Keratinocyte (primary cell): ENCODE measurements around the gene JMJD1C. TPM values are rescaled to one million over a fixed set of nuclear protein-coding genes. Genes with fewer than 3 reads are reported as not detected.

ENCODE experiments used
- DNase-seq: peaks from one replicate; pipeline ENCODE4 v3.0.0-alpha.2; 2011; ENCODE audit warnings: low read depth, missing footprints, low spot score
- FAIRE-seq: peaks from 2 replicates; lab custom pipeline; 2011; peaks lifted over from hg19 to GRCh38; lab: Jason Lieb, UNC
- H2AFZ ChIP-seq: 2 replicates; pipeline ENCODE4 v1.6.0; 2012; ENCODE audit warnings: low read length, control low read depth, inconsistent platforms; ENCODE audit not compliant: control insufficient read depth
- H3K27ac ChIP-seq: 2 replicates; pipeline ENCODE4 v1.5.1; 2011; ENCODE audit warnings: low read length; ENCODE audit not compliant: control insufficient read depth, insufficient read depth
- H3K27me3 ChIP-seq: 3 replicates; pipeline ENCODE4 v1.6.0; 2011; ENCODE audit warnings: low read length; ENCODE audit not compliant: control insufficient read depth, insufficient read depth; ENCODE audit errors: extremely low read depth
- H3K36me3 ChIP-seq, 2 experiments: 2 replicates in 1 of 2; 3 replicates in 1 of 2; pipeline ENCODE4 v1.5.1; 2011; ENCODE audit warnings: low read length in 2 of 2, mild to moderate bottlenecking in 1 of 2; ENCODE audit not compliant: control insufficient read depth in 2 of 2, insufficient read depth in 2 of 2; ENCODE audit errors: extremely low read depth in 1 of 2
- H3K4me1 ChIP-seq: 3 replicates; pipeline ENCODE4 v1.5.1; 2011; ENCODE audit warnings: low read length; ENCODE audit not compliant: control insufficient read depth, insufficient read depth; ENCODE audit errors: extremely low read depth
- H3K4me2 ChIP-seq: 3 replicates; pipeline ENCODE4 v1.6.0; 2011; ENCODE audit warnings: low read depth, low read length; ENCODE audit not compliant: control insufficient read depth, insufficient read depth; ENCODE audit errors: extremely low read depth
- H3K4me3 ChIP-seq, 3 experiments: fragments of 200-600 bp in 1 of 3; sonication (generic) in 1 of 3; 2 replicates in 2 of 3; 3 replicates in 1 of 3; pipeline ENCODE4 v1.5.1; 2011 to 2016; ENCODE audit warnings: low read length in 3 of 3, mild to moderate bottlenecking in 3 of 3, control low read depth in 2 of 3, inconsistent platforms in 1 of 3, low read depth in 1 of 3, mixed read lengths in 1 of 3, mixed run types in 1 of 3, moderate library complexity in 1 of 3; ENCODE audit not compliant: control insufficient read depth in 2 of 3, insufficient read depth in 2 of 3; ENCODE audit errors: extremely low read depth in 1 of 3
- H3K79me2 ChIP-seq: 2 replicates; pipeline ENCODE4 v1.6.0; 2012; ENCODE audit warnings: low read length; ENCODE audit not compliant: control insufficient read depth, insufficient read depth
- H3K9ac ChIP-seq: 3 replicates; pipeline ENCODE4 v1.6.0; 2011; ENCODE audit warnings: low read length; ENCODE audit not compliant: control insufficient read depth, insufficient read depth; ENCODE audit errors: extremely low read depth
- H3K9me1 ChIP-seq: 3 replicates; pipeline ENCODE4 v1.6.0; 2011; ENCODE audit warnings: low read length; ENCODE audit not compliant: control insufficient read depth, insufficient read depth; ENCODE audit errors: extremely low read depth
- H3K9me3 ChIP-seq: 2 replicates; pipeline ENCODE4 v1.5.1; 2012; ENCODE audit warnings: low read depth, low read length; ENCODE audit not compliant: control insufficient read depth
- H4K20me1 ChIP-seq: 3 replicates; pipeline ENCODE4 v1.6.0; 2011; ENCODE audit warnings: low read length; ENCODE audit not compliant: control insufficient read depth, insufficient read depth; ENCODE audit errors: extremely low read depth
- EZH2 ChIP-seq: IDR thresholded peaks from one replicate; pipeline ENCODE4 v1.6.1; 2012; ENCODE audit warnings: inconsistent platforms, mild to moderate bottlenecking, low read length, moderate library complexity
- dilution Hi-C: fragments of 300-500 bp; cut with MboI; formaldehyde crosslinking; loops from one replicate; pipeline ENCODE4 v1.7.0; 2020; ENCODE audit warnings: low sequenced_read_pairs; ENCODE audit not compliant: extremely low pct_ligation_motif_present
- polyA plus RNA-seq, 5 experiments: library from polyadenylated mRNA; depleted of rRNA in 3 of 5; stranded (reverse) in 3 of 5; stranded (forward) in 1 of 5; unstranded in 1 of 5; fragments of >200 nt; gene quantifications; 1 replicate in 1 of 5; 2 replicates in 3 of 5; 3 replicates in 1 of 5; pipeline versions ENCODE4 v1.2.1 to v1.2.3, GENCODE V29; 2011 to 2012; ENCODE audit warnings: missing spikeins in 2 of 5, low read depth in 1 of 5, low replicate concordance in 1 of 5
- TF ChIP-seq, protein P1 (sequence below), 3 experiments: IDR thresholded peaks in 1 of 3; conservative IDR thresholded peaks in 1 of 3; optimal IDR thresholded peaks in 1 of 3; 2 replicates in 2 of 3; 3 replicates in 1 of 3; pipeline versions ENCODE3 to v1.5.1; 2011; ENCODE audit warnings: low read length in 3 of 3, mild to moderate bottlenecking in 3 of 3, moderate library complexity in 2 of 3, control low read depth in 1 of 3, inconsistent platforms in 1 of 3; ENCODE audit not compliant: insufficient read depth in 2 of 3; ENCODE audit errors: extremely low read depth in 1 of 3

The JMJD1C gene
- polyA plus RNA-seq, 1 donor (not counting 4 experiments of a cell fraction or from before 2014, with no cell fraction given) = 38.2 TPM

DNA sequence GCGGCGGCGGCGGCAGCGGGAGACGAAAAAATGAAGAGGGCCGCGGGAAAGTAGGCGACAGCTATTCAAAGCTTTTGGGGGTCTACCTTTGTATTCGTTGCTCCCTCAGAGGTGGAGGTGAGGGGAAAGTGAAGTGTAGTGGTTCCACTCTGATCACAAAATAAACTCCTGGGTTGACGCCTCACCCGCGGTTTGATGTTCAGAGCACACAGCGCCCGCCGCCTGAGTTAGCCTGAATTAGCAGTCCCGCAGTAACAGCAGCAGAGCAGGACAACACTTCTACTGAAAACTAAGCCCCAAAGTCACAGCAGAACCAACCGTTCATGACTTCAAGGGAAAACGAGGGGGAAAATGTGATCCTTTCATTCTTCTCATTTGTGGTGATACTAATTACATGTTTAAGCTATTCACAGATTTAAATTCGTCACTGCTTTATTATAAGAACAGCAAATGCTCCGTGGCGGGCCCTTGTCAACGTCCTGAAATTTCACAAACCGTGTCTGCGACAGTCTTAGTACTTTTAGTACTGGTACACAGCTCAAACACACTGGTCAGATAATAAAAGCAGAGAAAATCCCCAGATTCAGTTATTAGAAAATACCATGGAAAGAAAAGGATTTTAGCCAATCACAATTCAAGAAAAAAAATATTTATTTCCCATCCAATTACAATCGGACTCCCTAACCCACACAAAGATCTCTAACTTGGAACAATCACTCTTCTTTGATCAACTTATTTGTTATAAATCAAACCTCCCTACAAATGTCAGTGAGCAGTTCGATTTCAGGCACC lies 563 bp upstream of the JMJD1C start:
- dilution Hi-C loops = no loop called here
- peak overlapping the region; percentile 94 for H3K9ac ChIP-seq
- no peaks in the 10 kb centered on the region for H3K36me3 ChIP-seq
- peak overlapping the region; percentile 78 for H3K27ac ChIP-seq
- no peaks in the 10 kb centered on the region for H3K27me3 ChIP-seq
- DNase-seq = no peak
- TF ChIP-seq, protein P1, sequence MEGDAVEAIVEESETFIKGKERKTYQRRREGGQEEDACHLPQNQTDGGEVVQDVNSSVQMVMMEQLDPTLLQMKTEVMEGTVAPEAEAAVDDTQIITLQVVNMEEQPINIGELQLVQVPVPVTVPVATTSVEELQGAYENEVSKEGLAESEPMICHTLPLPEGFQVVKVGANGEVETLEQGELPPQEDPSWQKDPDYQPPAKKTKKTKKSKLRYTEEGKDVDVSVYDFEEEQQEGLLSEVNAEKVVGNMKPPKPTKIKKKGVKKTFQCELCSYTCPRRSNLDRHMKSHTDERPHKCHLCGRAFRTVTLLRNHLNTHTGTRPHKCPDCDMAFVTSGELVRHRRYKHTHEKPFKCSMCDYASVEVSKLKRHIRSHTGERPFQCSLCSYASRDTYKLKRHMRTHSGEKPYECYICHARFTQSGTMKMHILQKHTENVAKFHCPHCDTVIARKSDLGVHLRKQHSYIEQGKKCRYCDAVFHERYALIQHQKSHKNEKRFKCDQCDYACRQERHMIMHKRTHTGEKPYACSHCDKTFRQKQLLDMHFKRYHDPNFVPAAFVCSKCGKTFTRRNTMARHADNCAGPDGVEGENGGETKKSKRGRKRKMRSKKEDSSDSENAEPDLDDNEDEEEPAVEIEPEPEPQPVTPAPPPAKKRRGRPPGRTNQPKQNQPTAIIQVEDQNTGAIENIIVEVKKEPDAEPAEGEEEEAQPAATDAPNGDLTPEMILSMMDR (optimal IDR thresholded peaks at IDR 0.05 in 1 of 3, IDR thresholded peaks at IDR 0.05 in 1 of 3, conservative IDR thresholded peaks at IDR 0.05 in 1 of 3; ENCODE audit: extremely low read depth in 1 of 3, insufficient read depth in 2 of 3, low read length in 3 of 3) = no peak
- TF ChIP-seq EZH2 = no peak
- H3K9me3 ChIP-seq = no peaks in the 10 kb centered on the region
- H2AFZ ChIP-seq = peak overlapping the region; percentile 78
- no peak for FAIRE-seq
- peaks cover 9% of the 10 kb centered on the region for H3K4me1 ChIP-seq
- peak overlapping the region; percentile 73 for H3K4me2 ChIP-seq
- H4K20me1 ChIP-seq = no peaks in the 10 kb centered on the region
- H3K4me3 ChIP-seq = peak overlapping the region; percentile 83 to 89 (median 87)
- no peaks in the 10 kb centered on the region for H3K9me1 ChIP-seq
- peaks cover 79% of the 10 kb centered on the region for H3K79me2 ChIP-seq

DNA sequence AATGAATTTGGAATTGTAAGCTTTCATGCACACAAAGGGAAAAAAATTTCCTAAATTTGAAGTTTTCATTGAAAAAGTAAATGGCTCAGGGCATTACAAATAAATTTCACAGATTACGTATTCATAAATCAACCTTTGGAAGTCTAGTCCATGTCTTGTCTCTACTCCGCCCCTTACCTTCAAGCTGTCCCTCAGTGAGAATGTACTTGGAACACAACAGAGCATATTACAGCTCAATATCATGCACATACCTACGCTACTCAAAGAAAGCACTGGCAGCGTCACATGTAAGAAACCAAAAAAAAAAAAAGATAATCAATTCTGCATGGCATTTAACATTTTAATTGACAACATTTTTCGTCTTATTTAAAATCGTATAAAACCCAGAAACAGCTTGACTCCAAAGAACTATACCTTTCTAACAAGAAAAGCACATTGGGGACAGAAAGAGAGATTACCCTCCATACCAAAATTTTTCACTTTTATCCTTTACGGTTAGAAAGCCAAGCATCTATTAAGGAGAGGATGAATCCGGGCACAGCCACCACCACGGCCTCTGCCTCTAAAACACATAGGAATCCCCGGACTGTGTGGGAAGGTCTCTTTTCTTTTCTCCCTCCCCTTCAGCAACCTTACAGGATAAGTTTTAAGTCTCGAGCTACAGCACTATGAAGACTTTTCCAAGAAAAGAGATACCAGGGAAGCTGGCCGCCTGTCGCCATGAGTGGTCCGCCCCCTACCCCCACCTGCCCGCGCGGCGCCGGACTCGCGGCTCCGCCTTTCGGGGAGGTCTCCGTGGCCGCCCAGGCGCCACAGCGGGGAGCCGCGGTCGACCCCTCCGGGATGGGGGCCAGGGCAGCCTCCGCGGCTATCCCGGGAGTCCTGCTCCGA lies 1.1 kb downstream of the JMJD1C start:
- dilution Hi-C loops = no loop called here
- DNase-seq (no peak), FAIRE-seq (no peak)

More for the DNA sequence above, 1.1 kb downstream of the JMJD1C start:
- Histone ChIP-seq H3K9ac (peak overlapping the region; percentile 94), H3K4me3 (peak overlapping the region; percentile 83 to 89 (median 87)), H3K9me1 (no peaks in the 10 kb centered on the region), H3K27me3 (no peaks in the 10 kb centered on the region), H3K79me2 (peaks cover 83% of the 10 kb centered on the region), H3K4me1 (peaks cover 9% of the 10 kb centered on the region), H3K36me3 (no peaks in the 10 kb centered on the region), H3K4me2 (peak overlapping the region; percentile 73), H2AFZ (peak overlapping the region; percentile 78), H3K9me3 (no peaks in the 10 kb centered on the region), H4K20me1 (no peaks in the 10 kb centered on the region), H3K27ac (peak overlapping the region; percentile 78)
- TF ChIP-seq EZH2 = no peak
- TF ChIP-seq, protein P1 (optimal IDR thresholded peaks at IDR 0.05 in 1 of 3, IDR thresholded peaks at IDR 0.05 in 1 of 3, conservative IDR thresholded peaks at IDR 0.05 in 1 of 3; ENCODE audit: extremely low read depth in 1 of 3, insufficient read depth in 2 of 3, low read length in 3 of 3) = no peak
